Renal cortex interstitium (tissue), 11 donors: ENCODE data around the gene PRR3. TPM values are rescaled to one million over a fixed set of nuclear protein-coding genes. Genes with fewer than 3 reads are reported as not detected.
A peak's percentile ranks its signal among the peaks of the same experiment; 100 is the strongest.

Experiments used
- DNase-seq, 11 donors: peaks; one replicate each; pipeline ENCODE4 v3.0.0-alpha.2; 2013; ENCODE audit warnings: low read depth in 9 of 11, low spot score in 4 of 11; ENCODE audit errors: extremely low read depth in 1 of 11
- polyA plus RNA-seq, 3 donors: library from polyadenylated mRNA; unstranded; fragments of 120-200 nt; gene quantifications; one replicate each; pipeline ENCODE4 v1.2.1, GENCODE V29; 2013; ENCODE audit not compliant: insufficient read length in 3 of 3

The PRR3 gene
- polyA plus RNA-seq, 3 donors, result 30.2 to 36.8 (median 32.0) TPM

DNA sequence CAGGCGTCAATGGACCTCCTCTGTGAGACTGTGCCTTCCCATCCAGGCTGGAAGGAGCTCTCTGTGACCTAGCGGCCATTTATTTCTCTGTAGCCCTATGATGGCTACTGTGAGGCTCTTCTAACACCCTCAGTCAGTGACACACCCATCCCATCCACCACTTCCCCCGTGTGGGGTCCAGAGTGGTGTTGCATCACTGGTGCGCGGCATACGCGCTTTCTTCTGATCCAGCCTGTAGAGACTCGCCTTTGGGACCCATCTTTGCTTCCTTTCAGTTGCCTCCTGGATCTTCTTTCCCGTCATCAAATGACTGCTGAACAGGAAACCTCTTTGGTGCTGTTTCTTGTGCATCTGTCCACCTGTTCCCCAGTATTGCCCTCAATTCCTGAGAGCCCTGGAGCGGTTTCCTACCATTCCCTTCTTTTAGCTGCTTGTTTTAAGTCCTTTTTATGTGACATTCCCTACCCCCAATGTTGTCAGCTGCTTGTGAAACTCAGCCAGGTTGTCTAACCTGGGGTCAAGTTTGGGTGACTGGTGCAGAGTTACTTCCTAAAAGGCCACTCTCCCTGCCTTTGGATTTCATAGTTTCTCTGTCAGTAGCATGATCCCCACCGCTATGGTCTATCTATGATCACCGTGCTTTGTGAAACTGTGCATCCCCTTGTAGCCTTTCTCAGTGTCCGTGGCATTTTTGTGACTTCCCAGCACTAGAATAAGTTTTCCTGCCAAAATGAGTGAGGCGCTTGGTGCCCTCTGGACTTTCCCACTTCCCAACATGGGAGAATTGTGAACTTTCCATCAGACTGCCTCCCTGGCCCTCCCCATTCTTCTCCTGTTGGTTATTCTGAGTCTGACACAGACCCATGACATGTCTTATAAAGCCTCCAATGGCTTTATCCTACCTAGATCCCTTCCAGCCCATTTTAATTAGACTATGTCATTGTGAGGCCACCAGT is 5.7 kb downstream of the PRR3 start:
- DNase-seq, result no peak

- no peak for DNase-seq
Observed at GRCh38 chr6:30564114-30564513, 7.0 kb downstream of the PRR3 start.

- DNase-seq, result no peak
Observed at GRCh38 chr6:30565772-30566171, 8.7 kb downstream of the PRR3 start.

DNA sequence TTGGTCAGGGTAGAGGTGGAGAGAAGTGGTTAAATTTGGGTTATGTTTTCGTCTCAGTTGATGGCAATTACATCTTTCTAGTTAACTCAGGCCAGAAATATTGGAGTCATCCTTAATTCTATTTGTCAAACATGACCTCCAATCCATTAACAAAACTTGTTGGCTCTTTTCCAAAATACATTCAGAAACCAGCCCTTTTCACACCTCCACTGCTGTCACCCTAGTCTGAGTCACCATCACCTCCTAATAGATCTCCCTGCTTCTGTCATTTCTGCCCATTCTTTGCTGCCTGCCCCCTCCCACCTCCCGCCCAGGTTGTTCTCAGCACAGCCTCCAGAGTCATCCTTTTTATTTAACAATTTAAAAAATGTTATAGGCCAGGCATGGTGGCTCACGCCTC is 11.2 kb downstream of the PRR3 start:
- DNase-seq, result no peak

- DNase-seq, result no peak
Observed at GRCh38 chr6:30570263-30570662, 13.2 kb downstream of the PRR3 start.

DNA sequence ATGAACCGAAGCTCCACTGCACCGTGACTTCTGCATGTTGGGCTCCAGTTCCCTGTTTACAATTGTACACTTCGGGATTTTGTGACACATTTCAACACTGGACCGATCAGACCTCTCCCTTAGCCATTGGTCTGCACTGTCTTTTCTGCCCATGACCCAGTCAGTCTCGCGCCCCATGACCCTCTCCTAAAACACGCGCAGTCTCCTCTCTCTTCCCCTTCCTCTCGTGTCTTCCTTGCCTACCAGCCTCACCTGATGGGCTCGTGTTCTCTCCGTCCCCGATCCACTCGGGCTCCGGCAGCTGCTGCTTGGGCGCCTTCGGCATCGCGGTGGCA is 13.6 kb downstream of the PRR3 start:
- peak in 5 of 11 donors; percentile 5 to 15 (median 7) for DNase-seq

GRCh38 chr6:30571075-30571761 is 14.1 kb downstream of the PRR3 start, which contains the start of gene ABCF1:
Gene ABCF1, plus strand, starts transcription at chr6:30571442. Its CDS starts 46 bp downstream, at chr6:30571488.
- peak; percentile 93 to 99 (median 96) for DNase-seq

DNA sequence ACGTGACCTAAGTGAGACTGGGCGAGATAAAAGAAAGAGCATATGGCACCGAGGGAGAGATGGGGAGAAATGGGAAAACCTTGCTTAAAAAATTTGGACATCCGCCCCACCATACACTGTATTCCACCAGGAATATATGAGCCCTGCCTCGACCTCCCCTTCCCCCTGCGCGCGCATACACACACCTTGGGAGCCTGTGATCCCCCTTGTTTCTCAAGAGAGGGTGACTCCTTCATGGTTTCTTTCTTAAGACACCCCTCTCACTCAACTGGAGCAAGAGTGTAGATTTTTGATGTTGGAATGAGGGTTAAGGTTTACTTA is 14.6 kb downstream of the PRR3 start:
- no peak for DNase-seq

- DNase-seq, result no peak
Observed at GRCh38 chr6:30572148-30572547, 15.1 kb downstream of the PRR3 start.

DNA sequence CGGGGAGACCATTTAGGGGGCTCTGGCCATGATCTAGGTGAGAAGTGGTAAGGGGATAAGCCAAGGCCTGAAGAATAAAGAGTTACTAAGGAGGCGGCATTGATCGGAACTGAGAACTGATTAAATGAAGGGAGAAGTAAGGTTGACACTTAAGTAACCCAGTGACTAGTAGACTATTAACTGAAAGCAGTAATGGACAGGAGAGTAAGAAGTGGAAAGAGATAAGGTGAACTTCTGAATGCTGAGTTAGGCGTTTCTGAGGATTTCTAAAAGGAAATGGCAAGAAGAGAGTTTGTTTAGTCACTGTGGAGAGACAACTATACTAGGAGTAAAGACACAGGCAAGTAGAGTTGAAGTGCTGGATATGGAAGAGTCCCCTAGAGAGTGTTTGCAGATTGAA is 16.0 kb downstream of the PRR3 start:
- DNase-seq, result no peak

DNA sequence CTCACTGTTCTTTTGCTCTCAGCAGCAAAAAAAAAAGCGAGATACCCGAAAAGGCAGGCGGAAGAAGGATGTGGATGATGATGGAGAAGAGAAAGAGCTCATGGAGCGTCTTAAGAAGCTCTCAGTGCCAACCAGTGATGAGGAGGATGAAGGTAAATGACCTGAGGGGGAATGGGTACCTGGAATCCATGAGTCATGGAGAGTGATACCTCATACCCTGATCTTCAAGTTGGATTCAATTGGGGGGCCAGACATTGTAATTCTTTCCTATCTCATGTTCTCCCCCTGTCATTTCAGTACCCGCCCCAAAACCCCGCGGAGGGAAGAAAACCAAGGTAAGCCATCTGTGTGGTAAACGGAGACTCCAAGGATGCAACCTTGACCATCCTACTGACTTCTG is 21.0 kb downstream of the PRR3 start:
- DNase-seq, result no peak

DNA sequence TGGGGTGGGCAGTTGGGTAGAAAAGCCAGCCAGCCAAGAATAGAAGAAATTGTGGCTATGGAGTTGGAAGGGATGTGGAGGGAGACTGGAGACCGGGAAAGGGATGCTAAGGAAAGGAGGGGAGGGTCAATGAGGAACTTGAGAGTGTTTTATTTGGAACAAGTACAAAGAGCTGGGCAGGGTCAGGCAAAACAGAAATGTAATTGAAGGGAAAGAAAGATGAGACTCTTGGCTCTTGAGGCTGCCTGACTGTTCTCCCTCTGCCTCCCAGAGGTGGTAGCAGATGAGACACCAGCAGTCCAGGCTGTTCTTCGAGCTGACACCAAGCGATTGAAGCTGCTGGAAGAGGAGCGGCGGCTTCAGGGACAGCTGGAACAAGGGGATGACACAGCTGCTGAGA is 26.8 kb downstream of the PRR3 start:
- no peak for DNase-seq

DNA sequence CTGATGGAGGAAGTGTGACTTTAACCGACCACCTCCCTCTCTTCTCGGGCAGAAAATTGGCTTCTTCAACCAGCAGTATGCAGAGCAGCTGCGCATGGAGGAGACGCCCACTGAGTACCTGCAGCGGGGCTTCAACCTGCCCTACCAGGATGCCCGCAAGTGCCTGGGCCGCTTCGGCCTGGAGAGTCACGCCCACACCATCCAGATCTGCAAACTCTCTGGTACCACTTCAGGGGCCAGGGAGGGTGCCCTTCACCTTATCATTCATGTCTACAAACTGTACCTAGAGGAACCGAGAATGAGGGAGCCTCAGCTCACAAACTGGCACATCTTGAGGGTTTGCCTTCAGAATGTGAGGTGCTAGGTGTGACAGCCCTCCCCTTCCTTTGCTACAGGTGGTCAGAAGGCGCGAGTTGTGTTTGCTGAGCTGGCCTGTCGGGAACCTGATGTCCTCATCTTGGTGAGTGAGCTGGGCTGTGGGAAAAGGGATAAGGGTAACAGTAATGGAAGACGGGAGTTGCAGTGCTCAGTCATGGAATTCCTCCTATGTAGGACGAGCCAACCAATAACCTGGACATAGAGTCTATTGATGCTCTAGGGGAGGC is 32.8 kb downstream of the PRR3 start:
- no peak for DNase-seq

DNA sequence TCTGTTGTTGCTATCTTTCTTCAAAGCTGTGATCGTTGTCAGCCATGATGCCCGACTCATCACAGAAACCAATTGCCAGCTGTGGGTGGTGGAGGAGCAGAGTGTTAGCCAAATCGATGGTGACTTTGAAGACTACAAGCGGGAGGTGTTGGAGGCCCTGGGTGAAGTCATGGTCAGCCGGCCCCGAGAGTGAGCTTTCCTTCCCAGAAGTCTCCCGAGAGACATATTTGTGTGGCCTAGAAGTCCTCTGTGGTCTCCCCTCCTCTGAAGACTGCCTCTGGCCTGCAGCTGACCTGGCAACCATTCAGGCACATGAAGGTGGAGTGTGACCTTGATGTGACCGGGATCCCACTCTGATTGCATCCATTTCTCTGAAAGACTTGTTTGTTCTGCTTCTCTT is 33.4 kb downstream of the PRR3 start:
- DNase-seq, result no peak

DNA sequence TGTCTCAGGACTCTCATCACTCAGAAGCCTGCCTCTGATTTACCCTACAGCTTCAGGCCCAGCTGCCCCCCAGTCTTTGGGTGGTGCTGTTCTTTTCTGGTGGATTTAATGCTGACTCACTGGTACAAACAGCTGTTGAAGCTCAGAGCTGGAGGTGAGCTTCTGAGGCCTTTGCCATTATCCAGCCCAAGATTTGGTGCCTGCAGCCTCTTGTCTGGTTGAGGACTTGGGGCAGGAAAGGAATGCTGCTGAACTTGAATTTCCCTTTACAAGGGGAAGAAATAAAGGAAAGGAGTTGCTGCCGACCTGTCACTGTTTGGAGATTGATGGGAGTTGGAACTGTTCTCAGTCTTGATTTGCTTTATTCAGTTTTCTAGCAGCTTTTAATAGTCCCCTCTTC is 33.9 kb downstream of the PRR3 start:
- peak in 3 of 11 donors; percentile 40 to 62 (median 52) for DNase-seq

- DNase-seq, result no peak
Observed at GRCh38 chr6:30592287-30592686, 35.2 kb downstream of the PRR3 start.

- peak in 6 of 11 donors; percentile 57 to 77 (median 66) for DNase-seq
Observed at GRCh38 chr6:30597315-30598144, 40.4 kb downstream of the PRR3 start.

DNA sequence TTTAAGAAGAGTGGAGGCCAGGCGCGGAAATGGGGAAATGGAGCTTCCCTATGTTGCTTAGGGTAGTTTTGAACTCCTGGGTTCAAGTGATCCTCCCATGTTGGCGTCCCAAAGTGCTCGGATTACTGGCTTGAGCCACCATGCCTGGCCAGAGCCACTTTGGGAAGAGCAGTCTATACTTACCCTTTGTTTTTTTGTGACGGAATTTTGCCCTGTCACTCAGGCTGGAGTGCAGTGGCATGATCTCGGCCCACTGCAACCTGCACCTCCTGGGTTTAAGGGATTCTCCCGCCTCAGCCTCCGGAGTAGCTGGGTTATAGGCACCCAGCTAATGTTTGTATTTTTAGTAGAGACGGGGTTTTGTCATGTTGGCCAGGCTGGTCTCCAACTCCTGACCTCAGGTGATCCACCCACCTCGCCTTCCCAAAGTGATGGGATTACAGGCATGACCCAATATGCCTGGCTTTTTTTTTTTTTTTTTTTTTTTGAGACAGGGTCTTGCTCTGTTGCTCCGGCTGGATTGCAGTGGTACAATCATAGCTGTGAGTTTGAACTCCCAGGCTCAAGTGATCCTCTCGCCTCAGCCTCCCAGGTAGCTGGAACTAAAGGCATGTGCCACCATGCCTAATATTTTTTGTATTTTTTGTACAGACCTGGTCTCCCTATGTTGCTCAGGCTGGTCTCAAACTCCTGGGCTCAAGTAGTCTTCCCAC is 42.0 kb downstream of the PRR3 start:
- DNase-seq, result no peak
